H9 (cell line): ENCODE measurements around the gene APC. TPM values are rescaled to one million over a fixed set of nuclear protein-coding genes. Genes with fewer than 3 reads are reported as not detected.

ENCODE experiments used
- DNase-seq: peaks from one replicate; pipeline ENCODE4 v3.0.0-alpha.2; 2017
- H2AFZ ChIP-seq: one replicate; pipeline ENCODE4 v1.6.1; 2013; ENCODE audit warnings: mild to moderate bottlenecking, low read length, control low read depth, moderate library complexity
- H2AK5ac ChIP-seq: 2 replicates; pipeline ENCODE4 v1.6.1; 2013; ENCODE audit warnings: low read length, control low read depth, mixed read lengths; ENCODE audit not compliant: insufficient read length
- H2BK120ac ChIP-seq: one replicate; pipeline ENCODE4 v1.6.1; 2013; ENCODE audit warnings: low read depth, mild to moderate bottlenecking, low read length, control low read depth, inconsistent platforms; ENCODE audit not compliant: poor library complexity, severe bottlenecking
- H2BK12ac ChIP-seq: 2 replicates; pipeline ENCODE4 v1.6.1; 2013; ENCODE audit warnings: low read length, control low read depth, mixed read lengths, low read depth; ENCODE audit not compliant: insufficient read length
- H2BK15ac ChIP-seq: 2 replicates; pipeline ENCODE4 v1.6.1; 2013; ENCODE audit warnings: low read depth, low read length, control low read depth
- H2BK20ac ChIP-seq: one replicate; pipeline ENCODE4 v1.6.1; 2013; ENCODE audit warnings: low read depth, mild to moderate bottlenecking, low read length, control low read depth, inconsistent platforms; ENCODE audit not compliant: poor library complexity, severe bottlenecking
- H2BK5ac ChIP-seq: 2 replicates; pipeline ENCODE4 v1.6.1; 2013; ENCODE audit warnings: low read length, control low read depth, mixed read lengths; ENCODE audit not compliant: insufficient read length
- H3K14ac ChIP-seq: 2 replicates; pipeline ENCODE4 v1.6.1; 2013; ENCODE audit warnings: low read length, control low read depth; ENCODE audit not compliant: insufficient read depth
- H3K18ac ChIP-seq: 2 replicates; pipeline ENCODE4 v1.6.1; 2013; ENCODE audit warnings: low read depth, mild to moderate bottlenecking, mixed read lengths, low read length, control low read depth; ENCODE audit not compliant: insufficient read length
- H3K23ac ChIP-seq: 2 replicates; pipeline ENCODE4 v1.6.1; 2013; ENCODE audit warnings: low read length, control low read depth, mixed read lengths, low read depth; ENCODE audit not compliant: insufficient read length
- H3K23me2 ChIP-seq: 2 replicates; pipeline ENCODE4 v1.6.1; 2013; ENCODE audit warnings: low read depth, mild to moderate bottlenecking, mixed read lengths, low read length, control low read depth; ENCODE audit not compliant: insufficient read length, poor library complexity, severe bottlenecking
- H3K27ac ChIP-seq: 2 replicates; pipeline ENCODE4 v1.5.1; 2013; ENCODE audit warnings: low read length, control low read depth, mixed read lengths, low read depth; ENCODE audit not compliant: insufficient read length
- H3K27me3 ChIP-seq: 2 replicates; pipeline ENCODE4 v1.6.1; 2013; ENCODE audit warnings: low read length, control low read depth, inconsistent platforms; ENCODE audit not compliant: insufficient read depth
- H3K4ac ChIP-seq: 2 replicates; pipeline ENCODE4 v1.6.1; 2013; ENCODE audit warnings: low read depth, mild to moderate bottlenecking, control low read depth, inconsistent platforms, low read length, moderate library complexity
- H3K4me1 ChIP-seq: 2 replicates; pipeline ENCODE4 v1.6.1; 2013; ENCODE audit warnings: low read length, control low read depth, inconsistent platforms; ENCODE audit not compliant: insufficient read depth
- H3K4me2 ChIP-seq: 2 replicates; pipeline ENCODE4 v1.6.1; 2013; ENCODE audit warnings: low read length, control low read depth, mixed read lengths; ENCODE audit not compliant: insufficient read length, insufficient read depth
- H3K56ac ChIP-seq: 2 replicates; pipeline ENCODE4 v1.6.1; 2013; ENCODE audit warnings: low read depth, mild to moderate bottlenecking, mixed read lengths, low read length, control low read depth; ENCODE audit not compliant: insufficient read length
- H3K79me1 ChIP-seq: 2 replicates; pipeline ENCODE4 v1.6.1; 2013; ENCODE audit warnings: low read depth, mild to moderate bottlenecking, moderate library complexity, low read length, control low read depth, inconsistent platforms; ENCODE audit not compliant: insufficient read depth, poor library complexity, severe bottlenecking
- H3K79me2 ChIP-seq: 2 replicates; pipeline ENCODE4 v1.6.1; 2013; ENCODE audit warnings: low read length, control low read depth, inconsistent platforms; ENCODE audit not compliant: insufficient read depth
- H3K9ac ChIP-seq: 2 replicates; pipeline ENCODE4 v1.6.1; 2013; ENCODE audit warnings: low read length, control low read depth, mixed read lengths; ENCODE audit not compliant: insufficient read length; ENCODE audit errors: extremely low read depth
- H3K9me3 ChIP-seq: one replicate; pipeline ENCODE4 v1.6.1; 2013; ENCODE audit warnings: low read depth, low read length, inconsistent platforms; ENCODE audit not compliant: control insufficient read depth
- H3T11ph ChIP-seq: one replicate; pipeline ENCODE4 v1.6.1; 2013; ENCODE audit warnings: mild to moderate bottlenecking, low read length, control low read depth, inconsistent platforms
- H4K20me1 ChIP-seq: one replicate; pipeline ENCODE4 v1.6.1; 2013; ENCODE audit not compliant: control insufficient read depth, insufficient read length, insufficient read depth
- H4K5ac ChIP-seq: 2 replicates; pipeline ENCODE4 v1.6.1; 2013; ENCODE audit warnings: low read depth, mild to moderate bottlenecking, mixed read lengths, low read length, control low read depth; ENCODE audit not compliant: insufficient read length
- H4K8ac ChIP-seq: replicated peaks from 2 replicates; pipeline ENCODE4 v1.6.1; 2013; ENCODE audit warnings: low read length, control low read depth, mixed read lengths, low read depth; ENCODE audit not compliant: insufficient read length
- H4K91ac ChIP-seq: 2 replicates; pipeline ENCODE4 v1.6.1; 2013; ENCODE audit warnings: low read depth, mild to moderate bottlenecking, moderate library complexity, mixed read lengths, low read length, control low read depth; ENCODE audit not compliant: insufficient read length
- H3K27ac Mint-ChIP-seq, 3 experiments: 2 replicates in 2 of 3; 3 replicates in 1 of 3; pipeline ENCODE4 v1.8.0; 2020 to 2021; ENCODE audit warnings: mixed read lengths in 3 of 3, mild to moderate bottlenecking in 1 of 3, moderate library complexity in 1 of 3
- H3K27me3 Mint-ChIP-seq: 2 replicates; pipeline ENCODE4 v1.8.0; 2021; ENCODE audit warnings: low read depth, mild to moderate bottlenecking, moderate library complexity, mixed read lengths
- H3K36me3 Mint-ChIP-seq, 3 experiments: 2 replicates in 2 of 3; 3 replicates in 1 of 3; pipeline ENCODE4 v1.8.0; 2020 to 2021; ENCODE audit warnings: low read depth in 3 of 3, mixed read lengths in 3 of 3; ENCODE audit not compliant: insufficient read depth in 1 of 3
- H3K4me1 Mint-ChIP-seq, 2 experiments: 2 replicates each; pipeline ENCODE4 v1.8.0; 2020; ENCODE audit warnings: mixed read lengths in 2 of 2
- H3K4me3 Mint-ChIP-seq, 2 experiments: 2 replicates in 1 of 2; 3 replicates in 1 of 2; pipeline ENCODE4 v1.8.0; 2020 to 2021; ENCODE audit warnings: mild to moderate bottlenecking in 2 of 2, mixed read lengths in 2 of 2, moderate library complexity in 1 of 2
- H3K9me3 Mint-ChIP-seq, 2 experiments: 2 replicates in 1 of 2; 3 replicates in 1 of 2; pipeline ENCODE4 v1.8.0; 2020; ENCODE audit warnings: mild to moderate bottlenecking in 2 of 2, mixed read lengths in 2 of 2, moderate library complexity in 1 of 2
- total RNA-seq: library from RNA; stranded (reverse); gene quantifications from 2 replicates; pipeline ENCODE4 v1.2.1, GENCODE V29; 2021
- TF ChIP-seq, protein P1 (sequence below): fragments of 200-600 bp; sonication (generic); conservative IDR thresholded peaks from 3 replicates; pipeline ENCODE4 v1.8.0; 2021; ENCODE audit warnings: antibody characterized with exemption, mild to moderate bottlenecking

APC gene
- total RNA-seq, 1 experiment from 2014 or later, result 29.3 TPM

- H3K4ac ChIP-seq, result no peak overlapping the region
- H3K9me3 ChIP-seq, result no peaks in the 10 kb centered on the region
- H2AFZ ChIP-seq, result no peak overlapping the region
- H4K8ac ChIP-seq, result no peak overlapping the region
- H3K79me1 ChIP-seq, result no peaks in the 10 kb centered on the region
- H3K27ac ChIP-seq, result no peak overlapping the region
- Mint-ChIP-seq H3K4me3 (no peak overlapping the region), H3K9me3 (no peaks in the 10 kb centered on the region), H3K27me3 (no peaks in the 10 kb centered on the region), H3K4me1 (peaks cover 0 to 4% of the 10 kb centered on the region in 2 experiments; a peak in 2 of 4 replicates), H3K36me3 (peaks cover 10 to 14% (median 13%) of the 10 kb centered on the region in 3 experiments; a peak in 6 of 7 replicates), H3K27ac (peak overlapping the region in 1 of 3 experiments; percentile 8; a peak in 1 of 7 replicates)
- no peak overlapping the region for H2BK15ac ChIP-seq
- H3K23me2 ChIP-seq, result no peaks in the 10 kb centered on the region
- H3K27me3 ChIP-seq, result no peaks in the 10 kb centered on the region
- H3T11ph ChIP-seq, result no peak overlapping the region
- no peak overlapping the region for H4K5ac ChIP-seq
- H4K20me1 ChIP-seq, result no peaks in the 10 kb centered on the region
- H2BK120ac ChIP-seq, result no peak overlapping the region
- no peak overlapping the region for H3K23ac ChIP-seq
- no peak overlapping the region for H3K9ac ChIP-seq
- H3K18ac ChIP-seq, result no peak overlapping the region
- no peak for DNase-seq
- H2BK5ac ChIP-seq, result no peak overlapping the region
- H4K91ac ChIP-seq, result no peak overlapping the region
- no peak overlapping the region for H3K56ac ChIP-seq
- H3K4me2 ChIP-seq, result no peak overlapping the region
- no peak overlapping the region for H2BK20ac ChIP-seq
- no peaks in the 10 kb centered on the region for H3K79me2 ChIP-seq
- H3K14ac ChIP-seq, result no peak overlapping the region
- TF ChIP-seq, protein P1, sequence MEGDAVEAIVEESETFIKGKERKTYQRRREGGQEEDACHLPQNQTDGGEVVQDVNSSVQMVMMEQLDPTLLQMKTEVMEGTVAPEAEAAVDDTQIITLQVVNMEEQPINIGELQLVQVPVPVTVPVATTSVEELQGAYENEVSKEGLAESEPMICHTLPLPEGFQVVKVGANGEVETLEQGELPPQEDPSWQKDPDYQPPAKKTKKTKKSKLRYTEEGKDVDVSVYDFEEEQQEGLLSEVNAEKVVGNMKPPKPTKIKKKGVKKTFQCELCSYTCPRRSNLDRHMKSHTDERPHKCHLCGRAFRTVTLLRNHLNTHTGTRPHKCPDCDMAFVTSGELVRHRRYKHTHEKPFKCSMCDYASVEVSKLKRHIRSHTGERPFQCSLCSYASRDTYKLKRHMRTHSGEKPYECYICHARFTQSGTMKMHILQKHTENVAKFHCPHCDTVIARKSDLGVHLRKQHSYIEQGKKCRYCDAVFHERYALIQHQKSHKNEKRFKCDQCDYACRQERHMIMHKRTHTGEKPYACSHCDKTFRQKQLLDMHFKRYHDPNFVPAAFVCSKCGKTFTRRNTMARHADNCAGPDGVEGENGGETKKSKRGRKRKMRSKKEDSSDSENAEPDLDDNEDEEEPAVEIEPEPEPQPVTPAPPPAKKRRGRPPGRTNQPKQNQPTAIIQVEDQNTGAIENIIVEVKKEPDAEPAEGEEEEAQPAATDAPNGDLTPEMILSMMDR, result no peak
- no peak overlapping the region for H2AK5ac ChIP-seq
- no peak overlapping the region for H2BK12ac ChIP-seq
- H3K4me1 ChIP-seq, result no peaks in the 10 kb centered on the region; the same call in 1 of the 2 replicates
Measured at GRCh38 chr5:112779531-112779930, 41.8 kb downstream of the APC start.
